ENCODE measurements around the gene CNTNAP4. TPM values are rescaled to one million over a fixed set of nuclear protein-coding genes. Genes with fewer than 3 reads are reported as not detected.

Gene CNTNAP4
- 2.6 and 4.1 TPM in 2 replicates for total RNA-seq (2014; rRNA removed; shearing (Covaris generic))

GRCh38 chr16:76276745-76277438 is at the start of gene CNTNAP4:
Gene CNTNAP4, plus strand, starts transcription at chr16:76277401. Its CDS starts 262 bp downstream, at chr16:76277663.
- DNase-seq (ENCODE audit: low read depth): peak; percentile 19

GRCh38 chr16:76228546-76229146 is 48.6 kb upstream of the CNTNAP4 start:
- DNase-seq (ENCODE audit: low read depth): no peak

- no peak for DNase-seq (ENCODE audit: low read depth)
Observed at GRCh38 chr16:76232704-76233103, 44.5 kb upstream of the CNTNAP4 start.

- DNase-seq (ENCODE audit: low read depth): peak; percentile 50
Observed at GRCh38 chr16:76235025-76235424, 42.2 kb upstream of the CNTNAP4 start.

GRCh38 chr16:76235426-76235825 is 41.8 kb upstream of the CNTNAP4 start:
- DNase-seq (ENCODE audit: low read depth): peak; percentile 59

- peak; percentile 7 for DNase-seq (ENCODE audit: low read depth)
Observed at GRCh38 chr16:76237471-76237870, 39.7 kb upstream of the CNTNAP4 start.

GRCh38 chr16:76241755-76242154 is 35.4 kb upstream of the CNTNAP4 start:
- no peak for DNase-seq (ENCODE audit: low read depth)

GRCh38 chr16:76243620-76244019 is 33.6 kb upstream of the CNTNAP4 start:
- no peak for DNase-seq (ENCODE audit: low read depth)

GRCh38 chr16:76246587-76246986 is 30.6 kb upstream of the CNTNAP4 start:
- DNase-seq (ENCODE audit: low read depth): no peak

- peak; percentile 35 for DNase-seq (ENCODE audit: low read depth)
Observed at GRCh38 chr16:76265434-76266045, 11.7 kb upstream of the CNTNAP4 start.

GRCh38 chr16:76268824-76269223 is 8.4 kb upstream of the CNTNAP4 start:
- no peak for DNase-seq (ENCODE audit: low read depth)

- DNase-seq (ENCODE audit: low read depth): no peak
Observed at GRCh38 chr16:76277460-76278030, 344 bp downstream of the CNTNAP4 start.

GRCh38 chr16:76278086-76278485 is 885 bp downstream of the CNTNAP4 start:
- no peak for DNase-seq (ENCODE audit: low read depth)

GRCh38 chr16:76278980-76279379 is 1.8 kb downstream of the CNTNAP4 start:
- DNase-seq (ENCODE audit: low read depth): peak; percentile 12

GRCh38 chr16:76280421-76281215 is 3.4 kb downstream of the CNTNAP4 start:
- no peak for DNase-seq (ENCODE audit: low read depth)

GRCh38 chr16:76287466-76287865 is 10.3 kb downstream of the CNTNAP4 start:
- no peak for DNase-seq (ENCODE audit: low read depth)

GRCh38 chr16:76292218-76292617 is 15.0 kb downstream of the CNTNAP4 start:
- no peak for DNase-seq (ENCODE audit: low read depth)

- no peak for DNase-seq (ENCODE audit: low read depth)
Observed at GRCh38 chr16:76293980-76294379, 16.8 kb downstream of the CNTNAP4 start.

- no peak for DNase-seq (ENCODE audit: low read depth)
Observed at GRCh38 chr16:76294396-76295214, 17.4 kb downstream of the CNTNAP4 start.

GRCh38 chr16:76297941-76298340 is 20.7 kb downstream of the CNTNAP4 start:
- DNase-seq (ENCODE audit: low read depth): no peak

All from Daoy (cell line).